HG03175 (cell line): ENCODE measurements around the gene TPM2.
A peak's percentile ranks its signal among the peaks of the same experiment; 100 is the strongest.

Source experiments
- ATAC-seq: cut with Tn5 transposase; IDR thresholded peaks from one replicate; pipeline ENCODE4 v1.9.1; 2021; ENCODE audit warnings: mild to moderate bottlenecking, moderate library complexity; ENCODE audit not compliant: unreplicated experiment

The TPM2 gene

GRCh38 chr9:35696520-35697215 is 6.9 kb upstream of the TPM2 start:
- ATAC-seq: no peak

- ATAC-seq: no peak
Observed at GRCh38 chr9:35695943-35696401, 6.2 kb upstream of the TPM2 start.

GRCh38 chr9:35691757-35692301 is 2.1 kb upstream of the TPM2 start:
- ATAC-seq: no peak

GRCh38 chr9:35691334-35691650 is 1.6 kb upstream of the TPM2 start:
- ATAC-seq: no peak

GRCh38 chr9:35690614-35691333 is 1.0 kb upstream of the TPM2 start:
- ATAC-seq: no peak

GRCh38 chr9:35690294-35690613 is 529 bp upstream of the TPM2 start:
- ATAC-seq: no peak

- ATAC-seq: no peak
Observed at GRCh38 chr9:35688558-35689541, 875 bp downstream of the TPM2 start.

GRCh38 chr9:35687972-35688557 is 1.7 kb downstream of the TPM2 start:
- ATAC-seq: no peak

- no peak for ATAC-seq
Observed at GRCh38 chr9:35687306-35687705, 2.4 kb downstream of the TPM2 start.

GRCh38 chr9:35686222-35687203 is 3.2 kb downstream of the TPM2 start:
- no peak for ATAC-seq

GRCh38 chr9:35685506-35685905 is 4.2 kb downstream of the TPM2 start:
- ATAC-seq: no peak

GRCh38 chr9:35684921-35685320 is 4.8 kb downstream of the TPM2 start:
- no peak for ATAC-seq

- ATAC-seq: no peak
Observed at GRCh38 chr9:35683323-35683722, 6.4 kb downstream of the TPM2 start.

GRCh38 chr9:35682520-35683315 is 7.0 kb downstream of the TPM2 start:
- ATAC-seq: no peak

GRCh38 chr9:35682051-35682450 is 7.7 kb downstream of the TPM2 start:
- ATAC-seq: no peak

GRCh38 chr9:35681341-35682002 is 8.3 kb downstream of the TPM2 start:
- no peak for ATAC-seq

- peak; percentile 70 for ATAC-seq
Observed at GRCh38 chr9:35680331-35681105, 9.2 kb downstream of the TPM2 start.
